Superior temporal gyrus (tissue), 1 donor: ENCODE data around the gene RTEL1.
"Not testable (repeated sequence)": the region's sequence is repeated elsewhere in the genome, so short reads cannot be mapped to it uniquely, and the experiment has no call there.

Experiments
- DNase-seq: peaks from one replicate; pipeline ENCODE4 v3.0.0-alpha.2; 2016; ENCODE audit errors: extremely low spot score

RTEL1 gene

DNA sequence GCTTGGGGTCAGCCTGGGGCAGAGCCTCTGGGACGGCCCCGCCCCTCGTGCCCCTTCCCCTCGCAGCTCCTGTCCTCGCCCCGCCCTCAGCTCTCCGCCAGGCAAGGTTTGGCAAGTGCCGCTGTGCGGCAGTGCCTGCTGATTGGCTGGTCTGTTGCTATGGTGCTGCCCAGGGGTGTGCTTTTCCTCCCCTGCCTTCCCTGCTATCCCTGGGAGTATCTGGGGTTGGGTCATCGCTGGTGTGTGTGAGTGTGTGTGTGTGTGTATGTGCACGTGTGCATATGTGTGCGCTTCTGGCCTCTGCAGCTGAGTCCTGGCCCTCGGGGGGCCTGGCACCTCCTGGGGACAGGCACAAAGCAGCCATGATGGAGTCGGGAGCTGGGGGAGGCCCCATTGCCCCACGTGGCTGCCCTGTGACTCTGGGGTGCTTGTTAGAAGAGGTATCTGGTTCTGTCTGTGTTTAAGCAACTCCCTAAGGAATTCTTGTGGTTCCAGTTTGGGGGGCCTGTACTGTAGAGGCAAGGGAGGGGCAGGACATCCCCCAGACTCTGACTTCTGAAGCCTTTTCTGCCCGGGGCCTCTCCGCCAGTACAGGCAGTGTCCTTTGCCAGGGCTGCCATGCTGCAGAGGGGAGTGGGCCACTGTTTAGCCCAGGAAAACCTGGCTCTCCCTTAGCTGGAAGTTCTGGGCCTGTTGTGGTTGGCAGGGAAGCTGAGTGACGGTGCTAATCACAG, 6.9 kb downstream of the RTEL1 start:
- DNase-seq, result peak; percentile 52

DNA sequence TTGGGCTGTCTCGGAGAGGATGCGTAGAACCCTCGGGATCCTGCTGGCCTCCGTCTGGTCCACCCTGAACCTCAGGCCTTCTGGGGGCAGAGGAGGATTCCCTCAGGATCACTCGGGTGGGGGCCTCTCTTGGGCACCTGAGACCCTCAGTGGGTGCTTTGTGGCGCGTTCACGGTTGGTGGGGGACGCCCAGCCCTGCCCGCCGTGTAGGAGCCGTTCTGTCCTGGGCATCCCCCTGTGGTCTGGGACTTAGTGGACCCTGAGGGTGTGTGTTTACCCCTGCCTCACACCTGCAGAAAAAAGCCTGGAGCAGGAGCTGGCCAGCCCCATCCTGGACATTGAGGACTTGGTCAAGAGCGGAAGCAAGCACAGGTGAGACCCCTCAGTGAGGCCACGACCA, 7.6 kb downstream of the RTEL1 start:
- no peak for DNase-seq

- DNase-seq, result no peak
Measured at GRCh38 chr20:63667858-63668257, 9.7 kb downstream of the RTEL1 start.

- no peak for DNase-seq
Measured at GRCh38 chr20:63668351-63668750, 10.2 kb downstream of the RTEL1 start.

- not testable (repeated sequence) for DNase-seq
Measured at GRCh38 chr20:63671695-63672094, 13.6 kb downstream of the RTEL1 start.

DNA sequence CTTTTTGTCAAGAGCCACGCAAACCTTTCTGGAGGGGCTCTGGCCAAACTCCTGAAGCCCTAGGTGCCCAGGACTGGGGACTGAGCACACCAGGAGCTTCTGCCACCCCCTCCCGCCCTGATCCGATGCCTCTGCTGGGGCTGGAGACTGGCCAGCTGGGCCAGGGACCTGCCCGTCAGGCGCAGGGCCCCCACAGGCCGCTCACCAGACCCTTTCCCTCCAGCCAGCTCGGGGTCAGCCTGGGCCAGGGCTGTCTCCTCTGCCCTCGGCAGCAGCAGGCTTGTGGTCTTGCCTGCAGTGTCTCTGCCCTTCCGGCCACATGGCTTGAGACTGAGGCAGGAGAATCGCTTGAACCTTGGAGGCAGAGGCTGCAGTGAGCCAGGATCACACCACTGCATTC, 14.6 kb downstream of the RTEL1 start:
- DNase-seq, result no peak

GRCh38 chr20:63673951-63674350, 15.8 kb downstream of the RTEL1 start:
- DNase-seq, result no peak

DNA sequence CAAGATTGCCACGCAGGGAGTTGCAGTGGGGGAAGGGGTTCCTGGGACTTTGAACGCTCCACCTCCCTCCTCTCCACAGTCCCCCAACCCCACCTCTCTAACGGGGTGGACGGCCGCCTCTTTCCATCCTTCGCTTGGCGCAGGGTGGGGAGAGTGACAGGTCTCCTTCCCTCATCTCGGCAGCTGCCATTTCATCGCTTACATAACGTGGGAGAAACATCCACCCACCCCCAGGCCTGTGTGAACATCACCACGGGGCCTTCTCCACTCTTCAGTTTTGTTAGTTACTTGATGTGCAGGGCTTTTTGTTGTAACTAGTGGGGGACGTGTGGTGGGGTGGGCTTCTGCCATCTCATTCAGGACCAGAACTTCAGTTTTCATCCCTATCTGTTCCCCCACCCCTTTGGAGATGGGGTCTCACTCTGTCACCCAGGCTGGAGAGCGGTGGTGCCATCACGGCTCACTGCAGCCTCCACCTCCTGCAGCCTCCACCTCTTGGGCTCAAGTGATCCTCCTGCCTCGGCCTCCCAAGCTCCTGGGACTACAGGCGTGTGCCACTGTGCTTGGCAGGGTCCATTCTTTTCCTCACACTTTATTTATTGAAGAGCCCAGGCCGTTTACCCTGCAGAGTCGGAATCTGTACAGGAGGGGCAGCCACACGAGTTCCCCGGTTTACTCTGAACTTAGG, 17.7 kb downstream of the RTEL1 start:
- DNase-seq, result no peak

DNA sequence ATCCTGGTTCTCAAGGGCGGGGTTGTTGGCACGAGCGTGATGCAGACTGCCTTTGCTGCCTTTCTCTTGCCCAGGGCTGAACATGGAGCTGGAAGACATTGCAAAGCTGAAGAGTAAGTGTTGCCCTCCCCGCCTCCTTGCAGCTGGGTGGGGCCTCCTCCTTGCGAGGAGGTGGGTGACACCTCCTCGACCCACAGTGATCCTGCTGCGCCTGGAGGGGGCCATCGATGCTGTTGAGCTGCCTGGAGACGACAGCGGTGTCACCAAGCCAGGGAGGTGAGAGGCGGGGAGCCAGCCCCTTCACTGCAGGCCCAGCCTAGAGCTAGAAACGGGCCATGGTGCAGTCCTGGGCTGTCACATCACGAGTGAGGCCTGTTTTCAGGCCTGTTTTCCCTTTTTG, 20.0 kb downstream of the RTEL1 start:
- no peak for DNase-seq

GRCh38 chr20:63678667-63679465, 20.8 kb downstream of the RTEL1 start:
- no peak for DNase-seq

DNA sequence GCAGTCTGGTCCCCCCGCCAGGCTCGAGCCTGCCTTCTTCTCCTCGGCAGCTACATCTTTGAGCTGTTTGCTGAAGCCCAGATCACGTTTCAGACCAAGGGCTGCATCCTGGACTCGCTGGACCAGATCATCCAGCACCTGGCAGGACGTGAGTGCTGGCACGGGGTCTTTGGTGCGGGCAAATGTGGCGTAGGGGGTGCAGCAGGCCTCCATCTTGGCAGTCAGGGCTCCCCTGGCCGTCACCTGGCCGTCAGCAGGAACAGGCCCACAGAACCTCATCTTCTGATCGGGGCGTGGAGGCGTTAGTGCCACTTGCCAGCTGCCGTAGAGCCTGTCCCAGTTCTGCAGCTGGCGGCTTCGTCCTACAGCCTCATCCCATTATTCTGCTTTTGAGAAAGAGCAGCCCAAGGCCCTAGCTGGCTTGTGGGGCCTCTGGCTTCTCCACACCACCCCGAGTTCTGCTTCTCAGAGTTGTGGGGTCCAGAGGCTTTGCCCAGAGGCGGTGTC, 21.7 kb downstream of the RTEL1 start:
- DNase-seq, result no peak

DNA sequence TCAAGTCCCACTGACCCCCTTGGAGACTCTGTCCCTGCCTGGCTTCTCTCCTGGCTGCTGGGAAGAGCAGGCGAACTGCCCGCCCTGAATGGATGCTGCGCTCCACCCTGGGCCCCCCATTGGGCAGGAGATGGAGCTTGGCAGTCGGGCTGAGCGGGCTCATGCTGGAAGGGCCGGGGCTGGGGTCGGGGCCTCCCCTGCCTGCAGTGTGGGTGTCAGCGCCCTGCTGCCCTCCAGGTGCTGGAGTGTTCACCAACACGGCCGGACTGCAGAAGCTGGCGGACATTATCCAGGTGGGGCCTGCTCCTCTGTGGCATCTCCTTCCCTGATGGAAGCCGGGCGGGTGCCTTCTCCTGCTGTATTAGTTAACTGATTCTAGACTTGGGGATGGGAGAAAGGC, 22.3 kb downstream of the RTEL1 start:
- no peak for DNase-seq

DNA sequence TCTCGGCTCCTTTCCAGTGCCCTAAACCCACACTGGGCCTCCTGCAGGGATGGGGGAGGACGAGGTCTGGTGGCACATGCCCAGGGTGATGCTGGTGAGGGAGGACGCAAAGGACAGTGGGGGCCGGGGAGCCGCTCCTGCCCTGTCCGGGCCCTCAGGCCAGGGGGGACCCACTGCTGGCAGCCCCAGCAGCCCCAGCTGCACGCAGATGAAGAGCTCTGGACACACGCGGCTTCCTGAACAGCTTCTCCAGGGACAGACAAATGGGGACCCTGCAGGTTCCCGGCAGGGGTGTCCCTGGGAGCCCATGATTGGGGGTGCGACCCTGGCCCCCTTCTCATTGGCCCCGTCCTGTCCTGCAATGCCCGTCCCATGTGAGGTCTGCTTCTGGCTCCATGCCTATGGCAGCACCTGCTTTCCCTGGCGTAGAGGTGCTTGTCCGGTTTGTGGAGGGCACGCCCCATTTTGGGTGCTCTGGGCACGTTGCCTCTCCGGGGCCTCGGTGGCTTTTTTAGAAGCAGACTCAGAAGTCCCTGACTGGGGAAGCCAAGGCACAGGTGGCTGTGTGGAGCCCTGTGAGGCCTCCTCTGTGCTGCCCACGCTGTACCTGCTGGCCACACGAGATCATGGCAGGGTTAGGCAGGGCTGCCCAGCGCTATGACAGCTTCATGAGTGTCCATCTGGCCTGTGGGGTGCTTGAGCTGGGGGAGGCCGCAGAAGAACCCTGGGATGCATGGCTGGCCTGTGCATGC, 22.9 kb downstream of the RTEL1 start:
- no peak for DNase-seq

DNA sequence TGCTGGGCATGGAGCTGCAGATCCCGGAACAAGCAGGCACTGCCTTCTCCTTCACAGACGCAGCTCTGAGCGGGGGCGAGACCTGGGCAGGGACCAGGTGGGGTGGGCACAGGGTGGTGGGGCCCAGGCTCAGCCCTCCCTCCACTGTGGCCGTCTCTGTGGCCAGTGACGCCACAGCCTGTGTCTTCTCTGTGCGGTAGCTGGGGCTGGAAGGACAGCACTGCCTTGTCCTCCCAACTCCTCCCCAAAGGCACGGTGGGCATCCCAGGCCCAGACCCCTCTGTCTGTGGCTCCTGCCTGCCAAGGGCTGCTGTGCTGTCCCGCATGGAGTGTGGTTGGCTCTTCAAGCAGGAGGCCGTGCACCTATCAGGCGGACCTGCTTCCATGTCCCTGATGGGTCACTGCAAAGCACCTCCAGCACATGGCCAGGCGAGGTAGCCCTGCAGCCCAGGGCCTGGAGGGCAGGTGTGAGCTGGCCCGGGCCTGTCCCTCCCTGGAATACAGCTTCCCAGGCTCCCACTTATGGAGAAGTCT, 23.6 kb downstream of the RTEL1 start:
- no peak for DNase-seq

GRCh38 chr20:63682384-63683139, 24.4 kb downstream of the RTEL1 start:
- DNase-seq, result peak; percentile 67

DNA sequence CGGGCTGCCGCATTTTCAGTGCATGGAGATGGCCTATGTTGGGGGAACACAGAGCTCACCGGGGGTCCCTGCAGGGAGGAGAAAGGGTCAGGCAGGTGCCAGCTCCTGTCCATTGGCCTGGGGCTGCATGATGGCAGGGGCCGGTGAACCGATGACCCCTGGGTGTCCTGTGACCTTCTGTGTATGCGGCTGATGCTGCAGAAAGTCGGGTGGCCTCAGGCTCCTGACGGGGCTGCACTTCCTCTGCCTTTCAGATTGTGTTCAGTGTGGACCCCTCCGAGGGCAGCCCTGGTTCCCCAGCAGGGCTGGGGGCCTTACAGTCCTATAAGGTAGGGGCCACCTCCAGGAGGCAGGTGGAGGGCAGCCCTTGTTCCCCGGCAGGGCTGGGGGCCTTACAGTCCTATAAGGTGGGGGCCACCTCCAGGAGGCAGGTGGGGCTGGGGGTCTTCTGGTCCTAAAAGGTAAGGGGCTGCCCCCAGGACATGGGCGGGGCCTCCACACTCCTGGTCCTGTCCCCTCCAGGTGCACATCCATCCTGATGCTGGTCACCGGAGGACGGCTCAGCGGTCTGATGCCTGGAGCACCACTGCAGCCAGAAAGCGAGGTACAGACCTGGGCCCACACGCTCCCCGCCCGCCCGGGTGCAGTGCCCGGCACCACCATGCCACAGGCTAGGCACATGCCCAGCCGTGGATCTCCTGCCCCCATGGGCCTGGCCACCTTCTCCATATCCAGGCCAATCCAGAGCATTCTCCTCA, 27.3 kb downstream of the RTEL1 start:
- no peak for DNase-seq

- no peak for DNase-seq
Measured at GRCh38 chr20:63686094-63686491, 28.0 kb downstream of the RTEL1 start.

GRCh38 chr20:63686492-63687321, 28.6 kb downstream of the RTEL1 start:
- DNase-seq, result no peak
